Cerebellar cortex (tissue), 1 donor: ENCODE data around the gene TOGARAM2.

ENCODE experiments used
- DNase-seq: peaks from one replicate; pipeline ENCODE4 v3.0.0-alpha.2; 2015; ENCODE audit warnings: low spot score

TOGARAM2 gene

GRCh38 chr2:29021886-29022285 lies 40.8 kb downstream of the TOGARAM2 start:
- DNase-seq, result no peak

- DNase-seq, result no peak
Observed at GRCh38 chr2:29022679-29023078, 41.6 kb downstream of the TOGARAM2 start.

GRCh38 chr2:29023188-29023587 lies 42.1 kb downstream of the TOGARAM2 start:
- DNase-seq, result no peak

- DNase-seq, result no peak
Observed at GRCh38 chr2:29024882-29025430, 43.9 kb downstream of the TOGARAM2 start.

- no peak for DNase-seq
Observed at GRCh38 chr2:29025711-29026110, 44.6 kb downstream of the TOGARAM2 start.

GRCh38 chr2:29031046-29031445 lies 49.9 kb downstream of the TOGARAM2 start:
- DNase-seq, result no peak

- DNase-seq, result no peak
Observed at GRCh38 chr2:29032189-29032588, 51.1 kb downstream of the TOGARAM2 start.

- DNase-seq, result no peak
Observed at GRCh38 chr2:29033172-29033571, 52.1 kb downstream of the TOGARAM2 start.

GRCh38 chr2:29033656-29034055 lies 52.6 kb downstream of the TOGARAM2 start:
- DNase-seq, result no peak

GRCh38 chr2:29035016-29035745 lies 54.1 kb downstream of the TOGARAM2 start:
- DNase-seq, result no peak

- DNase-seq, result no peak
Observed at GRCh38 chr2:29039718-29040480, 58.8 kb downstream of the TOGARAM2 start.

GRCh38 chr2:29040552-29040951 lies 59.5 kb downstream of the TOGARAM2 start:
- DNase-seq, result no peak

- DNase-seq, result no peak
Observed at GRCh38 chr2:29041161-29041660, 60.1 kb downstream of the TOGARAM2 start.

GRCh38 chr2:29042561-29043075 lies 61.5 kb downstream of the TOGARAM2 start:
- no peak for DNase-seq

GRCh38 chr2:29044459-29044858 lies 63.4 kb downstream of the TOGARAM2 start:
- no peak for DNase-seq

GRCh38 chr2:29046321-29046720 lies 65.2 kb downstream of the TOGARAM2 start:
- no peak for DNase-seq

- DNase-seq, result no peak
Observed at GRCh38 chr2:29047083-29047845, 66.2 kb downstream of the TOGARAM2 start.

GRCh38 chr2:29050591-29050990 lies 69.5 kb downstream of the TOGARAM2 start:
- no peak for DNase-seq

- no peak for DNase-seq
Observed at GRCh38 chr2:29051730-29052129, 70.6 kb downstream of the TOGARAM2 start.

- DNase-seq, result no peak
Observed at GRCh38 chr2:29052807-29053206, 71.7 kb downstream of the TOGARAM2 start.

GRCh38 chr2:29053223-29053622 lies 72.1 kb downstream of the TOGARAM2 start:
- no peak for DNase-seq
